Measurements from ENCODE around the gene DACT1.

DNA sequence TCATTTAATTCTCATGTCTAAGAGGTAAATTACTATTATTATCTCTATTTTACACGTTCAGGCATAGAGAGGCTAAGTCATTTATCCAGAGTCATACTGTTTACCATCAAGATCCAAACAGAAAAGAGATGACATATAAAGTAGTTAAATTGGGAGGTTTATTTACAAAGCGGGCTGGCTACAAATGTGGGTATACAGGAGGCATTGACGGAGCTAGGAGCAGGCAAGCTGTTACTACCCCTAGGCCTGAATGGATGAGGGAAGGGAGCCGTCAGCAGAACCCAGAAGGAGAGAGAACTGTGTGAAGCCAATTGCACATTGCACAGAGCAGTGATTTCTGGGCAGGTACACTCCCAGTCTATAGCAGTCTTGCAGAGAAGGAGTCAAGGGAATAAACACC is 39.8 kb downstream of the DACT1 start:
- TF ChIP-seq, protein P1, sequence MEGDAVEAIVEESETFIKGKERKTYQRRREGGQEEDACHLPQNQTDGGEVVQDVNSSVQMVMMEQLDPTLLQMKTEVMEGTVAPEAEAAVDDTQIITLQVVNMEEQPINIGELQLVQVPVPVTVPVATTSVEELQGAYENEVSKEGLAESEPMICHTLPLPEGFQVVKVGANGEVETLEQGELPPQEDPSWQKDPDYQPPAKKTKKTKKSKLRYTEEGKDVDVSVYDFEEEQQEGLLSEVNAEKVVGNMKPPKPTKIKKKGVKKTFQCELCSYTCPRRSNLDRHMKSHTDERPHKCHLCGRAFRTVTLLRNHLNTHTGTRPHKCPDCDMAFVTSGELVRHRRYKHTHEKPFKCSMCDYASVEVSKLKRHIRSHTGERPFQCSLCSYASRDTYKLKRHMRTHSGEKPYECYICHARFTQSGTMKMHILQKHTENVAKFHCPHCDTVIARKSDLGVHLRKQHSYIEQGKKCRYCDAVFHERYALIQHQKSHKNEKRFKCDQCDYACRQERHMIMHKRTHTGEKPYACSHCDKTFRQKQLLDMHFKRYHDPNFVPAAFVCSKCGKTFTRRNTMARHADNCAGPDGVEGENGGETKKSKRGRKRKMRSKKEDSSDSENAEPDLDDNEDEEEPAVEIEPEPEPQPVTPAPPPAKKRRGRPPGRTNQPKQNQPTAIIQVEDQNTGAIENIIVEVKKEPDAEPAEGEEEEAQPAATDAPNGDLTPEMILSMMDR (IDR thresholded peaks at IDR 0.05): no peak
- TF ChIP-seq EP300 (IDR thresholded peaks at IDR 0.05) (no peak), POLR2A (IDR thresholded peaks at IDR 0.05) (no peak)
